Keratinocyte (primary cell): Measurements from ENCODE around the gene VAMP1.
"Not testable (repeated sequence)": the region's sequence is repeated elsewhere in the genome, so short reads cannot be mapped to it uniquely, and the experiment has no call there.

Experiments used
- CTCF ChIP-seq, 3 experiments: IDR thresholded peaks in 1 of 3; conservative IDR thresholded peaks in 1 of 3; optimal IDR thresholded peaks in 1 of 3; 2 replicates in 2 of 3; 3 replicates in 1 of 3; pipeline versions ENCODE3 to v1.5.1; 2011; ENCODE audit warnings: low read length in 3 of 3, mild to moderate bottlenecking in 3 of 3, moderate library complexity in 2 of 3, control low read depth in 1 of 3, inconsistent platforms in 1 of 3; ENCODE audit not compliant: insufficient read depth in 2 of 3; ENCODE audit errors: extremely low read depth in 1 of 3
- EZH2 ChIP-seq: IDR thresholded peaks from one replicate; pipeline ENCODE4 v1.6.1; 2012; ENCODE audit warnings: inconsistent platforms, mild to moderate bottlenecking, low read length, moderate library complexity

DNA sequence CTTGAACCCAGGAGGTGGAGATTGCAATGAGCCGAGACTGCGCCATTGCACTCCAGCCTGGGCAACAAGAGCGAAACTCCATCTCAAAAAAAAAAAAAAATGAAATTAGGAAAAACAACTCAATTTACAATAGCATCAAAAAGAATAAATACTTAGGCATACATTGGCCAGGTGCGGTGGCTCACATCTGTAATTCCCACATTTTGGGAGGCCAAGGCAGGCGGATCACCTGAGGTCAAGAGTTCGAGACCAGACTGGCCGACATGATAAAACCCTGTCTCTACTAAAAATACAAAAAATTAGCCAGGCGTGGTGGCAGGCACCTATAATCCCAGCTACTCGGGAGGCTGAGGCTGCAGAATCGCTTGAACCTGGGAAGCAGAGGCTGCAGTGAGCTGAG lies 42.7 kb downstream of the VAMP1 start:
- not testable (repeated sequence) for TF ChIP-seq CTCF (optimal IDR thresholded peaks at IDR 0.05 in 1 of 3, IDR thresholded peaks at IDR 0.05 in 1 of 3, conservative IDR thresholded peaks at IDR 0.05 in 1 of 3; ENCODE audit: extremely low read depth in 1 of 3, insufficient read depth in 2 of 3, low read length in 3 of 3); EZH2
